Subcutaneous adipose tissue (tissue), 4 donors: ENCODE results near the gene TUBA8. TPM values are rescaled to one million over a fixed set of nuclear protein-coding genes. Genes with fewer than 3 reads are reported as not detected.

Source experiments
- CTCF ChIP-seq: fragments of 450-650 bp; IDR thresholded peaks from one replicate; pipeline ENCODE4 v1.5.1; 2016; ENCODE audit warnings: low read depth, mild to moderate bottlenecking, control low read depth, antibody characterized with exemption, moderate library complexity
- total RNA-seq, 4 donors: library from RNA; depleted of rRNA; stranded (reverse); fragments of >200 nt; gene quantifications; one replicate each; pipeline ENCODE4 v1.1.0, GENCODE V29; 2016

TUBA8 gene
- total RNA-seq, 4 donors from 2014 or later = 4.6 to 34.3 (median 19.3) TPM

GRCh38 chr22:18103527-18104269 is 6.9 kb upstream of the TUBA8 start:
- no peak for TF ChIP-seq CTCF

- TF ChIP-seq CTCF = no peak
These were observed 6.0 kb upstream of the TUBA8 start for GRCh38 chr22:18104566-18104965.

GRCh38 chr22:18108187-18108586 is 2.4 kb upstream of the TUBA8 start:
- TF ChIP-seq CTCF = no peak

GRCh38 chr22:18109410-18110193 is 1.0 kb upstream of the TUBA8 start:
- no peak for TF ChIP-seq CTCF

- no peak for TF ChIP-seq CTCF
These were observed 547 bp downstream of the TUBA8 start for GRCh38 chr22:18110954-18111758.

- TF ChIP-seq CTCF = no peak
These were observed 1.2 kb downstream of the TUBA8 start for GRCh38 chr22:18111759-18112330.

- no peak for TF ChIP-seq CTCF
These were observed 1.8 kb downstream of the TUBA8 start for GRCh38 chr22:18112440-18112839.
